MCF 10A (cell line): ENCODE measurements around the gene SLFNL1. TPM values are rescaled to one million over a fixed set of nuclear protein-coding genes. Genes with fewer than 3 reads are reported as not detected.

ENCODE experiments used
- BruUV-seq: library from RNA; stranded (reverse); fragments of 400-500 nt; replicated peaks from 2 replicates; lab custom pipeline; 2021; lab: Mats Ljungman, UMichigan
- CTCF ChIA-PET: fragments of 300-600 bp; sonication (Branson Sonifier 250); formaldehyde crosslinking; extraction: SDS; loops from one replicate; lab custom pipeline; 2021; ENCODE audit warnings: antibody characterized with exemption, inconsistent platforms; lab: Yijun Ruan, JAX
- POLR2A ChIA-PET: fragments of 300-600, 350-650 bp; sonication (Branson Sonifier 250); formaldehyde crosslinking; extraction: SDS; loops from one replicate; lab custom pipeline; 2020; ENCODE audit warnings: antibody characterized with exemption, inconsistent platforms; lab: Yijun Ruan, JAX
- DNase-seq: peaks from one replicate; pipeline ENCODE4 v3.0.0-alpha.2; 2018; ENCODE audit not compliant: unreplicated experiment
- H3K27ac Mint-ChIP-seq: one replicate; pipeline ENCODE4 v1.8.0; 2022; ENCODE audit warnings: mild to moderate bottlenecking, low read depth, mixed read lengths; ENCODE audit not compliant: unreplicated experiment
- H3K27me3 Mint-ChIP-seq: one replicate; pipeline ENCODE4 v1.8.0; 2022; ENCODE audit warnings: mixed read lengths; ENCODE audit not compliant: insufficient read depth, unreplicated experiment
- H3K36me3 Mint-ChIP-seq: one replicate; pipeline ENCODE4 v1.8.0; 2022; ENCODE audit warnings: mild to moderate bottlenecking, moderate library complexity, mixed read lengths; ENCODE audit not compliant: insufficient read depth, unreplicated experiment
- H3K4me1 Mint-ChIP-seq: one replicate; pipeline ENCODE4 v1.8.0; 2022; ENCODE audit warnings: mixed read lengths; ENCODE audit not compliant: insufficient read depth, unreplicated experiment
- H3K4me3 Mint-ChIP-seq: one replicate; pipeline ENCODE4 v1.8.0; 2022; ENCODE audit warnings: mild to moderate bottlenecking, moderate library complexity, mixed read lengths; ENCODE audit not compliant: unreplicated experiment
- H3K9me3 Mint-ChIP-seq: one replicate; pipeline ENCODE4 v1.8.0; 2022; ENCODE audit warnings: mixed read lengths; ENCODE audit not compliant: unreplicated experiment
- intact Hi-C: fragments of 100-400 bp; cut with micrococcal nuclease; formaldehyde crosslinking; loops from 2 replicates; pipeline ENCODE4 v1.14.1; 2022
- total RNA-seq: library from RNA; stranded (reverse); gene quantifications from 2 replicates; pipeline ENCODE4 v1.2.3, GENCODE V29; 2022
- TF ChIP-seq, protein P1 (sequence below): fragments of 200-600 bp; IDR thresholded peaks from one replicate; pipeline ENCODE4 v1.8.0; 2022; ENCODE audit warnings: antibody characterized with exemption, mild to moderate bottlenecking; ENCODE audit not compliant: unreplicated experiment

Gene SLFNL1
- total RNA-seq, 1 experiment from 2014 or later: 0.28 TPM

DNA sequence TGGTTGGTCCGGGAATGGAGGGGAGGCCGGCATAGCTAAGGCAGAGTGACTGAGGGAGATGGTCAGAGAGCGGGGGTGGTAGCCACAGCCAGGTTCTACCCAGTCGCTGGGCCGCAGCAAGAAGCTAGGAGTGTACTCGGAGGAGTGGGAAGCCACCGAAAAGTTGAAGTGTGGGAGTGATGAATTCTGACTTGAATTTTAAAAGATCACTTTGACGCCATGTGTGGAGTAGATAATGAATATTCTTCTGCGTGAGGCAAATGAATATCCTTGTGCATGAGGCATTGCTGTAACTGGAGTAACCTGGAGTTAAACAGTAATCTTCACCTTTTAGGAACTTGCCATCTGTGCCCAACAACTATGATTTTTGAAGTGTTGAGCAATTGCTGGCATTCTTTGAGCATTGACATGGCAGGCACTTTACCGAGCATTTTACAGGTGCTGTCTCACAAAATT lies 35.2 kb downstream of the SLFNL1 start:
- Mint-ChIP-seq H3K27ac (peak overlapping the region; percentile 70), H3K4me1 (peaks cover 12% of the 10 kb centered on the region), H3K27me3 (no peaks in the 10 kb centered on the region), H3K9me3 (no peaks in the 10 kb centered on the region), H3K4me3 (no peak overlapping the region), H3K36me3 (peaks cover 72% of the 10 kb centered on the region)
- TF ChIP-seq, protein P1, sequence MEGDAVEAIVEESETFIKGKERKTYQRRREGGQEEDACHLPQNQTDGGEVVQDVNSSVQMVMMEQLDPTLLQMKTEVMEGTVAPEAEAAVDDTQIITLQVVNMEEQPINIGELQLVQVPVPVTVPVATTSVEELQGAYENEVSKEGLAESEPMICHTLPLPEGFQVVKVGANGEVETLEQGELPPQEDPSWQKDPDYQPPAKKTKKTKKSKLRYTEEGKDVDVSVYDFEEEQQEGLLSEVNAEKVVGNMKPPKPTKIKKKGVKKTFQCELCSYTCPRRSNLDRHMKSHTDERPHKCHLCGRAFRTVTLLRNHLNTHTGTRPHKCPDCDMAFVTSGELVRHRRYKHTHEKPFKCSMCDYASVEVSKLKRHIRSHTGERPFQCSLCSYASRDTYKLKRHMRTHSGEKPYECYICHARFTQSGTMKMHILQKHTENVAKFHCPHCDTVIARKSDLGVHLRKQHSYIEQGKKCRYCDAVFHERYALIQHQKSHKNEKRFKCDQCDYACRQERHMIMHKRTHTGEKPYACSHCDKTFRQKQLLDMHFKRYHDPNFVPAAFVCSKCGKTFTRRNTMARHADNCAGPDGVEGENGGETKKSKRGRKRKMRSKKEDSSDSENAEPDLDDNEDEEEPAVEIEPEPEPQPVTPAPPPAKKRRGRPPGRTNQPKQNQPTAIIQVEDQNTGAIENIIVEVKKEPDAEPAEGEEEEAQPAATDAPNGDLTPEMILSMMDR: no peak
- intact Hi-C loops: no loop called here
- CTCF ChIA-PET: interaction anchor here (1.3 kb wide), 1 partner anchor 17 kb away, joined by 8 read pairs; no protein-coding TSS in a partner anchor
- no TSS peak for BruUV-seq
- POLR2A ChIA-PET: interaction anchor here (0.6 kb wide), 1 partner anchor 10 kb away, joined by 3 read pairs; no protein-coding TSS in a partner anchor
- DNase-seq: no peak

DNA sequence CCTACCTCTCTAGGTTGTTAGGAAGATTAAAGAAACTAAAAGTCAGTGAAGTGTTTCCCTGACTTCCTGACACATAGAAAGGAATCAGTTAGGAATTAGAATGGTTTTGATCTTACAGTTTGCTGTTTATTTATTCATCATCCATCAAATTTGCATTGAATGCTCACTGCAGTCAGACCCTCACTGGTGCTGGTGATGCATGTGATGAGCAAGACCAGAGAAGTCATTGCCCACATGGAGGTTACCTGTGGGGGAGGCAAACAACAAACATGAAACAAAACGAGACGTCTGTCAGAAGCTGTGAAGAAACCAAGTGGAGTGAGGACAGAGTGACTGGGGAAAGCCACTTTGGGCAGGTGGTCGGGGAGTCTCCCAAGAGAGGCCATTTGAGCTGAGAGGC lies 35.6 kb downstream of the SLFNL1 start:
- no peaks in the 10 kb centered on the region for H3K27me3 Mint-ChIP-seq
- intact Hi-C loops: no loop called here
- H3K27ac Mint-ChIP-seq: peak overlapping the region; percentile 70
- CTCF ChIA-PET: interaction anchor here (1.3 kb wide), 1 partner anchor 17 kb away, joined by 8 read pairs; no protein-coding TSS in a partner anchor
- POLR2A ChIA-PET: no interaction called here
- peaks cover 67% of the 10 kb centered on the region for H3K36me3 Mint-ChIP-seq
- no peak overlapping the region for H3K4me3 Mint-ChIP-seq
- no peaks in the 10 kb centered on the region for H3K9me3 Mint-ChIP-seq
- no peak for DNase-seq
- peaks cover 17% of the 10 kb centered on the region for H3K4me1 Mint-ChIP-seq
- TF ChIP-seq, protein P1: no peak
- no TSS peak for BruUV-seq

DNA sequence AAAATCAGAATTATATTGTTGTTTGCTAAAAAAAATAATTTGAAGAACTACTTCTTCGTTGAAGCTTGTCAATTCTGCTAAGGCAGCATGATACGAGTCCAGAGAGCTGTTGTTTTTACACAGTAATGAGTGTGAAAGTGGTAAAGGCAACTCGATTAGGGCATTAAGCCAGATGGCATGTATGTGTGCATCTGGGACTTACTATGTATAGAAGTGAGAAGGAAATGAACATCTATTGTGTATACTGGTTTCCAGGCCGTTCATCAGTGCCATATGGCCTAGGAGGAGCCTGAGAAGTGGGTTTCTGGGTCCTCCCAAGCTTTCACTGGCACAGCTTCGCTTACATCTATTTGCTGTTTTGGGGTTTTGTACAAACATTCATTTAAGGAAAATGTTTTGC lies 36.4 kb downstream of the SLFNL1 start:
- ChIA-PET CTCF (interaction anchor here (0.6 to 0.7 kb wide), 3 partner anchors 42 to 180 kb away, joined by 3 read pairs; no protein-coding TSS in a partner anchor), POLR2A (interaction anchor here (0.6 kb wide), 2 partner anchors 22 to 117 kb away, joined by 3 read pairs; no protein-coding TSS in a partner anchor)
- Mint-ChIP-seq H3K4me3 (no peak overlapping the region), H3K27ac (peak overlapping the region; percentile 70), H3K36me3 (peaks cover 60% of the 10 kb centered on the region), H3K27me3 (no peaks in the 10 kb centered on the region), H3K4me1 (peaks cover 22% of the 10 kb centered on the region), H3K9me3 (no peaks in the 10 kb centered on the region)
- no peak for DNase-seq
- TF ChIP-seq, protein P1: no peak
- intact Hi-C loops: no loop called here
- no TSS peak for BruUV-seq

DNA sequence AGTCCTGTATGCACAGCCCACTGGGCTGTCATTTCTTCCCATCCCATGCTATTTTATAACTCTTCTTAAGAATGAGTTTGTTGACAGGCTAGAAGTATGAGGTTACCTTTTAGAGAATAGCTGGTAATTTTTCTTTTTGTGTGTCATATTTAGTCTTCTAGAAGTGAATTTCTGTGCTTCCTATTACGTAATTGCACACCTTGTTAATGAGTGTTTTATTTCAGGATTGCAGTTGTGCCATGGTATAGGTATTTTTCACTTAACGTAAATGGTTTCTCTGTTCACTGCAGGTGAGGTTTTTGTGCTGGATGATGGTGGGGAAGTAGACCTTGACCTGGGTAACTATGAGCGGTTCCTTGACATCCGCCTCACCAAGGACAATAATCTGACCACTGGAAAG lies 37.0 kb downstream of the SLFNL1 start:
- Mint-ChIP-seq H3K4me1 (peaks cover 22% of the 10 kb centered on the region), H3K27ac (no peak overlapping the region), H3K9me3 (no peaks in the 10 kb centered on the region), H3K27me3 (no peaks in the 10 kb centered on the region), H3K4me3 (no peak overlapping the region), H3K36me3 (peaks cover 54% of the 10 kb centered on the region)
- TF ChIP-seq, protein P1: no peak
- DNase-seq: no peak
- intact Hi-C loops: no loop called here
- CTCF ChIA-PET: interaction anchor here (0.7 to 1.0 kb wide), 2 partner anchors 35 to 180 kb away, joined by 3 to 4 read pairs; no protein-coding TSS in a partner anchor
- POLR2A ChIA-PET: interaction anchor here (0.6 to 1.2 kb wide), 4 partner anchors 18 to 290 kb away, joined by 3 to 4 read pairs (median 4); no protein-coding TSS in a partner anchor
- no TSS peak for BruUV-seq
